GM23338 (cell line): Measurements from ENCODE around the gene AAR2. TPM values are rescaled to one million over a fixed set of nuclear protein-coding genes. Genes with fewer than 3 reads are reported as not detected.
A peak's percentile ranks its signal among the peaks of the same experiment; 100 is the strongest.

Experiments
- ATAC-seq: fragments of 200-7000 bp; cut with Tn5 transposase; 3 replicates; pipeline ENCODE4 v1.9.1; 2020
- DNase-seq: peaks from one replicate; pipeline ENCODE4 v3.0.0-alpha.2; 2015; ENCODE audit warnings: low spot score
- H2AFZ ChIP-seq: fragments of 200-600 bp; sonication (generic); 2 replicates; pipeline ENCODE4 v1.8.0; 2016; ENCODE audit warnings: antibody characterized with exemption, mild to moderate bottlenecking, moderate library complexity
- H3F3A ChIP-seq: fragments of 200-600 bp; sonication (generic); replicated peaks from 2 replicates; pipeline ENCODE4 v1.8.0; 2017; ENCODE audit warnings: antibody characterized with exemption, mixed run types, low read depth
- H3K27ac ChIP-seq: fragments of 200-600 bp; sonication (generic); 2 replicates; pipeline ENCODE4 v1.6.1; 2016; ENCODE audit warnings: low read depth
- H3K27me3 ChIP-seq: fragments of 200-600 bp; sonication (generic); 2 replicates; pipeline ENCODE4 v1.8.0; 2016; ENCODE audit warnings: mild to moderate bottlenecking, mixed run types, moderate library complexity; ENCODE audit not compliant: insufficient read depth
- H3K36me3 ChIP-seq: fragments of 200-600 bp; sonication (generic); 2 replicates; pipeline ENCODE4 v1.8.0; 2016; ENCODE audit warnings: mild to moderate bottlenecking; ENCODE audit not compliant: insufficient read depth
- H3K4me1 ChIP-seq: fragments of 200-600 bp; sonication (generic); 2 replicates; pipeline ENCODE4 v1.8.0; 2016; ENCODE audit warnings: mild to moderate bottlenecking, moderate library complexity; ENCODE audit not compliant: insufficient read depth
- H3K4me2 ChIP-seq: fragments of 200-600 bp; sonication (generic); 2 replicates; pipeline ENCODE4 v1.7.1; 2017; ENCODE audit warnings: mixed run types
- H3K4me3 ChIP-seq: fragments of 200-600 bp; sonication (generic); 2 replicates; pipeline ENCODE4 v1.6.1; 2016; ENCODE audit warnings: mixed run types
- H3K79me2 ChIP-seq: fragments of 200-600 bp; sonication (generic); replicated peaks from 2 replicates; pipeline ENCODE4 v1.8.0; 2017; ENCODE audit warnings: mild to moderate bottlenecking; ENCODE audit not compliant: insufficient read depth
- H3K9me2 ChIP-seq: fragments of 200-600 bp; sonication (generic); 2 replicates; pipeline ENCODE4 v1.8.0; 2017; ENCODE audit not compliant: insufficient read depth
- H4K20me1 ChIP-seq: fragments of 200-600 bp; sonication (generic); replicated peaks from 2 replicates; pipeline ENCODE4 v1.8.0; 2017; ENCODE audit warnings: mild to moderate bottlenecking; ENCODE audit not compliant: insufficient read depth
- H3K27ac Mint-ChIP-seq: 2 replicates; pipeline ENCODE4 v1.8.0; 2020; ENCODE audit warnings: inconsistent platforms, mild to moderate bottlenecking, moderate library complexity, mixed read lengths
- H3K27me3 Mint-ChIP-seq: 3 replicates; pipeline ENCODE4 v1.8.0; 2022; ENCODE audit warnings: low read depth, mild to moderate bottlenecking, moderate library complexity, mixed read lengths, inconsistent platforms; ENCODE audit not compliant: insufficient read depth, poor library complexity
- H3K36me3 Mint-ChIP-seq: 3 replicates; pipeline ENCODE4 v1.8.0; 2021; ENCODE audit warnings: low read depth, mild to moderate bottlenecking, inconsistent platforms, moderate library complexity, mixed read lengths
- H3K4me1 Mint-ChIP-seq: 3 replicates; pipeline ENCODE4 v1.8.0; 2020; ENCODE audit warnings: mild to moderate bottlenecking, inconsistent platforms, mixed read lengths
- H3K4me3 Mint-ChIP-seq: 3 replicates; pipeline ENCODE4 v1.8.0; 2021; ENCODE audit warnings: moderate library complexity, mild to moderate bottlenecking, inconsistent platforms, mixed read lengths
- H3K9me3 Mint-ChIP-seq: 3 replicates; pipeline ENCODE4 v1.8.0; 2020; ENCODE audit warnings: moderate library complexity, mild to moderate bottlenecking, inconsistent platforms, mixed read lengths
- CREB1 ChIP-seq: fragments of 250-450 bp; sonication (Bioruptor Pico); IDR thresholded peaks from 2 replicates; pipeline ENCODE4 v1.5.0; 2020; ENCODE audit warnings: low read depth, mild to moderate bottlenecking, moderate library complexity
- CTCF ChIP-seq, 2 experiments: fragments of 200-600 bp in 1 of 2; sonication (generic) in 1 of 2; conservative IDR thresholded peaks; 2 replicates each; pipeline versions ENCODE4 v1.5.1 to v1.6.1; 2016 to 2017; ENCODE audit warnings: antibody characterized with exemption in 2 of 2, low read depth in 2 of 2, mild to moderate bottlenecking in 2 of 2, moderate library complexity in 1 of 2
- ETS1 ChIP-seq: IDR thresholded peaks from 2 replicates; pipeline ENCODE4 v1.6.1; 2016; ENCODE audit warnings: antibody characterized with exemption
- EZH2 ChIP-seq: fragments of 200-600 bp; sonication (generic); IDR thresholded peaks from one replicate; pipeline ENCODE4 v1.8.0; 2017; ENCODE audit warnings: antibody characterized with exemption, mild to moderate bottlenecking, low read depth; ENCODE audit not compliant: unreplicated experiment
- EZH2phosphoT487 ChIP-seq: fragments of 200-600 bp; sonication (generic); IDR thresholded peaks from one replicate; pipeline ENCODE4 v1.8.1; 2018; ENCODE audit warnings: antibody characterized with exemption; ENCODE audit not compliant: unreplicated experiment
- JUNB ChIP-seq: IDR thresholded peaks from one replicate; pipeline ENCODE4 v1.6.1; 2016; ENCODE audit warnings: antibody characterized with exemption; ENCODE audit not compliant: unreplicated experiment
- NANOG ChIP-seq: IDR thresholded peaks from 2 replicates; pipeline ENCODE4 v1.6.1; 2016; ENCODE audit warnings: antibody characterized with exemption, borderline replicate concordance
- POLR2AphosphoS5 ChIP-seq: IDR thresholded peaks from 2 replicates; pipeline ENCODE4 v1.6.1; 2016; ENCODE audit warnings: antibody characterized with exemption, low read depth
- REST ChIP-seq: IDR thresholded peaks from one replicate; pipeline ENCODE4 v1.6.1; 2018; ENCODE audit warnings: antibody characterized with exemption; ENCODE audit not compliant: unreplicated experiment
- STAT1 ChIP-seq: IDR thresholded peaks from one replicate; pipeline ENCODE4 v1.6.1; 2016; ENCODE audit warnings: antibody characterized with exemption; ENCODE audit not compliant: unreplicated experiment
- ZNF331 ChIP-seq: fragments of 250-450 bp; sonication (Bioruptor Pico); IDR thresholded peaks from 2 replicates; pipeline ENCODE4 v1.5.0; 2020; ENCODE audit warnings: low read depth, mild to moderate bottlenecking, moderate library complexity
- polyA plus RNA-seq: library from polyadenylated mRNA; unstranded; fragments of >200 nt; fragmentation: Nextera tagmentation; extraction: Ambion mirVana; gene quantifications from 2 replicates; pipeline ENCODE4 v1.2.1, GENCODE V29; 2016
- total RNA-seq: library from RNA; depleted of rRNA; stranded (reverse); fragments of >200 nt; shearing (Covaris generic); gene quantifications from 2 replicates; pipeline ENCODE4 v1.2.3, GENCODE V29; 2014

The AAR2 gene
- total and polyA plus RNA-seq, 2 experiments from 2014 or later = 15.8 to 32.6 TPM

GRCh38 chr20:36214684-36215256, 21.5 kb upstream of the AAR2 start:
- Mint-ChIP-seq H3K4me3 (no peak overlapping the region), H3K27me3 (no peaks in the 10 kb centered on the region), H3K27ac (no peak overlapping the region), H3K9me3 (no peaks in the 10 kb centered on the region), H3K36me3 (0 out of 3 replicates have a peak, but pooled peaks cover 2% of the 10 kb centered on the region), H3K4me1 (peaks cover 9% of the 10 kb centered on the region)
- no peaks in the 10 kb centered on the region; the same call in 1 of the 2 replicates for H4K20me1 ChIP-seq
- H3K79me2 ChIP-seq = no peaks in the 10 kb centered on the region
- H3K27me3 ChIP-seq = no peaks in the 10 kb centered on the region
- ATAC-seq (peak; percentile 74), DNase-seq (peak; percentile 80)
- H3K4me1 ChIP-seq = no peaks in the 10 kb centered on the region
- no peak for TF ChIP-seq EZH2
- TF ChIP-seq CTCF (conservative IDR thresholded peaks at IDR 0.05; ENCODE audit: low read depth in 2 of 2) = peak; percentile 72 to 94
- no peak overlapping the region for H2AFZ ChIP-seq
- H3K27ac ChIP-seq = no peak overlapping the region
- H3K4me2 ChIP-seq = no peak overlapping the region
- no peaks in the 10 kb centered on the region for H3F3A ChIP-seq
- H3K4me3 ChIP-seq = no peak overlapping the region
- no peaks in the 10 kb centered on the region for H3K9me2 ChIP-seq
- no peaks in the 10 kb centered on the region for H3K36me3 ChIP-seq

GRCh38 chr20:36215778-36216177, 20.5 kb upstream of the AAR2 start:
- 0 out of 3 replicates have a peak, but pooled peaks cover 2% of the 10 kb centered on the region for H3K36me3 Mint-ChIP-seq
- no peak for DNase-seq
- no peak overlapping the region for H3K4me2 ChIP-seq
- H3F3A ChIP-seq = no peaks in the 10 kb centered on the region
- TF ChIP-seq STAT1 = no peak
- no peak for TF ChIP-seq ETS1
- no peak for TF ChIP-seq POLR2AphosphoS5
- no peak for TF ChIP-seq EZH2
- no peak overlapping the region for H3K27ac Mint-ChIP-seq
- no peaks in the 10 kb centered on the region for H3K27me3 Mint-ChIP-seq
- no peaks in the 10 kb centered on the region for H3K4me1 ChIP-seq
- H4K20me1 ChIP-seq = no peaks in the 10 kb centered on the region; the same call in 1 of the 2 replicates
- no peaks in the 10 kb centered on the region for H3K9me2 ChIP-seq
- H3K36me3 ChIP-seq = no peaks in the 10 kb centered on the region
- no peaks in the 10 kb centered on the region for H3K27me3 ChIP-seq
- no peaks in the 10 kb centered on the region for H3K79me2 ChIP-seq
- H2AFZ ChIP-seq = no peak overlapping the region
- no peak overlapping the region for H3K4me3 Mint-ChIP-seq
- H3K27ac ChIP-seq = no peak overlapping the region
- ATAC-seq = no peak
- H3K4me1 Mint-ChIP-seq = peaks cover 9% of the 10 kb centered on the region
- H3K9me3 Mint-ChIP-seq = no peaks in the 10 kb centered on the region
- H3K4me3 ChIP-seq = no peak overlapping the region

- no peaks in the 10 kb centered on the region for H3K9me2 ChIP-seq
- Mint-ChIP-seq H3K4me1 (peaks cover 9% of the 10 kb centered on the region), H3K27ac (no peak overlapping the region)
- TF ChIP-seq NANOG (no peak), ZNF331 (CRISPR knock-in tag) (no peak), EZH2phosphoT487 (no peak), EZH2 (no peak), CREB1 (CRISPR knock-in tag) (no peak), REST (no peak), JUNB (no peak), STAT1 (no peak)
Measured at GRCh38 chr20:36216314-36217025, 19.8 kb upstream of the AAR2 start.

More at GRCh38 chr20:36216314-36217025, 19.8 kb upstream of the AAR2 start:
- H3K36me3 ChIP-seq = no peaks in the 10 kb centered on the region
- DNase-seq (no peak), ATAC-seq (no peak)
- no peaks in the 10 kb centered on the region for H3K27me3 ChIP-seq
- H3K79me2 ChIP-seq = no peaks in the 10 kb centered on the region
- no peaks in the 10 kb centered on the region for H3F3A ChIP-seq
- H3K4me2 ChIP-seq = no peak overlapping the region
- no peaks in the 10 kb centered on the region for H3K9me3 Mint-ChIP-seq
- H2AFZ ChIP-seq = no peak overlapping the region
- H3K4me3 Mint-ChIP-seq = no peak overlapping the region
- H3K27ac ChIP-seq = no peak overlapping the region
- H3K36me3 Mint-ChIP-seq = 0 out of 3 replicates have a peak, but pooled peaks cover 2% of the 10 kb centered on the region
- no peaks in the 10 kb centered on the region for H3K27me3 Mint-ChIP-seq
- H3K4me1 ChIP-seq = no peaks in the 10 kb centered on the region
- H4K20me1 ChIP-seq = no peaks in the 10 kb centered on the region; the same call in 1 of the 2 replicates
- no peak overlapping the region for H3K4me3 ChIP-seq
